HG03135 (cell line): Measurements from ENCODE around the gene TMPRSS6.
"Not testable (repeated sequence)": the region's sequence is repeated elsewhere in the genome, so short reads cannot be mapped to it uniquely, and the experiment has no call there.

ENCODE experiments used
- ATAC-seq: cut with Tn5 transposase; IDR thresholded peaks from one replicate; pipeline ENCODE4 v1.9.1; 2021; ENCODE audit warnings: mild to moderate bottlenecking, moderate library complexity; ENCODE audit not compliant: unreplicated experiment

TMPRSS6 gene

DNA sequence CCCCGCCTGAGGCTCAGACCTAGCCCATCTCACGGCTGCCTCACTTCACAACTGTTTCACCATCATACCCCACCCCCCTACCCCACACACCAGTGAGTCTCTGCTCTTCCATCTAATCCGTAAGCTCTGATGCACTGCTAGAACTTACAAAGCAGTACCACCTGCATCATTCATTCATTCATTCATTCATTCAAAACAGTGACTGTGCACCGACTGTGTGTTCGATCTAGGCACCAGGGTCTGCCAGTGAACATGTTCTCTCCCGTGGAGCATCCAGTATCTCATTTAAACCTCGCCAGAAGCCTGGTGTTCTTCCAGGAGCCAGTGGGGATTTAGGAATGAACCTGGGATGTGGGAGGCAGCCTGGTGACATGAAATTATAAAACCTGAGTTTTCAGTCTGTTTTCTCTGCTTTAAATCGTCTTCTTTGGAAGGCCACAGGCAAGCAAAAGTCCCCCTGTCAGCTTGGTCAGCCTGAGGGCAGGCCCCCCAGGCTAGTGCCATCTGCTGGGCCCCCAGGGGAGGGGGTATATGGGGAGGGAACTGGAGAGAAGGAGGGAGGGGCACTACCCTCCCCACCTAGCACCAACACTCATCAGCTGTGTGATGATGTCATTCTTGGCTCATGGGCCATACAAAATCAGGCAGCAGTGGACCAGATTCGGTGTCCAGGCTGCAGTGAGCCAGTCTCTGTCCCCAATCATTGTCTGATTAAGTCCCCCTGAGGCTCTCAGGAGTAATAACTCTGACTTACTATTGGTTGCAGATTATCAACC lies 18.4 kb downstream of the TMPRSS6 start:
- ATAC-seq: no peak

DNA sequence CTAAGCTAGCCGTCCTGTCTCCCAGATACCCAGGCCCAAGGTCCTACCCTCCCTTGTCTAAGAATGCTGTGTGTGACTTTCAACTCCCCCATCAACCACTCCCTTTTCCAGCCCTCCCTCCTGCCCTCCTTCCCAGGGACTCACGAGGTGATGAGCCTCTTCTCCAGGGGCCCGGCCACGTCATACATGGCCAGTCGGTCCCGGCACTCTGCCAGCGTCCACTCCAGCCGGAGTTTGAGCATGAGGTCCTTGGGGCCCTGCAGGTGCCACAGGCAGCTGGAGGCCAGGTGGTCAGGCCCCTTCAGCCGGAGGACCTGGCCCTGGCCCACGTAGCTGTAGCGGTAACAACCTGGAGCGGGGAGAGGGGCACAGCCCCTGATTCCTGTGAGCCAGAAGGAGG lies 20.1 kb downstream of the TMPRSS6 start:
- ATAC-seq: no peak

DNA sequence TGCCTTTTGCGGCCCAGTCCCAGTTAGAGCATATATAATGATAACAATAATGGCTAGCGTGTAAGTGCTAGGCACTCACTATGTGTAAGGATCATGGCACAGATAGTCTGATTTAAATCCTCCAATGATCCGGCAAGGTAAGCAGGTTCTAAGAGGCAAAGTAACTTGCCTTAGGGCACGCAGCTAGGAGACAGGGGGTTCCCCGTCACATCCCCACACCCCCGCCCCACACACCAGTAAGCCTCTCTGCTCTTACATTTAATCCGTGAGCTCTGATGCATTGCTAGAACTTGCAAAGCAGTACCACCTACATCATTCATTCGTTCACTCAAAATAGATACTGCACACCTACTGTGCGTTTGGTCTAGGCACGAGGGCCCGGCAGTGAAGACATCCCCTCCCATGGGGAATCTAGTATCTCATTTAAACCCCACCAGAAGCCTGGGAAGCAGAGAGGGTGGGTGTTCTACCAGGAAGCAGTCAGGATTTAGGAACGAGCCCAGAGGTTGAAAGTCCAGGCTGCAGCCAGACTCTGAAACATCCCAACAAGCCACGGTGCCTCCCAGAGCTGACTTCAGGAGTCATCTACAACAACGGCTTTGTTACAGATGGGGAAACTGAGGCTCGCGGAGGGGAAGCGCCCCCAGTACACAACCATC lies 20.6 kb downstream of the TMPRSS6 start:
- no peak for ATAC-seq

DNA sequence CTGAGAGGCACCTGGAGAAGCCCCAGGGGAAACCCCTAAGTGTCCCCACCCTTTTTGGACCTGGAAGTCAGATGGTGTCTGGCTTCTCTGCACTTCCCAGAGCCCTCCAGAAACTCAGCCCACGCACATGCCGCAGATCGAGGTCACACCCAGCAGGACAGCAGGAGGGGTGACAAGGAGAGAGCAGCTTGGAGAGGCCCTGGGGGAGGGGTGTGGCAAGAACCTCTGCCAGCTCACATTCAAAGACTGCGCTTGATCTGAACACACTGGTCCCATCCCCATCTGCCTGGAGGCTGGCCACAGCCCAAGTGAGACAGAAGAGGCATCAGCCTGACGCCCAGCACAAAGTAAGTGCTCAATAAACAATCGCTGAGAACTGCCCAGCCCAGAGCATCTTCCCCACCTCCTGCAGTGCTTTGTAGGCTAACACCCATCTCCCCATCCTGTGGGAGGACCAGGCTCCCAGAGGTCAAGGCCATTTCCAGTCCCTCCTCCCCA lies 21.4 kb downstream of the TMPRSS6 start:
- ATAC-seq: no peak

DNA sequence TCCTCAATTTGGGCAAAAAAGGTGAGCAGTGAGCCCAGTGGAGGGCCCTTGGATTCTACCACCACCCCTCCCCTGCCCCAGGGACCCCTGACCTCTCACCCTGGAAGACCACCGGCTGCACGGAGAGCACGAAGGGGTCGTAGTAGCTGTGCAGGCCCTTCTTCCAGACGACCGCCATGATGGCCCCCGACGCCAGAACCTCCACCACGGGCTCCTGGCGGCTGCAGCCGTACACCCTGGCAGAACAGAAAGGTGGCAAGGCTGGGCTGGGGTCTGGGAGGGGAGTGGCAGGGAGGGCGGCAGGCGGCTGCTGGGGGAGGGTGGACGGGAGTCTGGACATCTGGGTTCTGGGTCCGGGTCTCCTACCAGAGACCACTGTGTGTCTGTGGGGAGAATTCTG lies 23.3 kb downstream of the TMPRSS6 start:
- no peak for ATAC-seq

DNA sequence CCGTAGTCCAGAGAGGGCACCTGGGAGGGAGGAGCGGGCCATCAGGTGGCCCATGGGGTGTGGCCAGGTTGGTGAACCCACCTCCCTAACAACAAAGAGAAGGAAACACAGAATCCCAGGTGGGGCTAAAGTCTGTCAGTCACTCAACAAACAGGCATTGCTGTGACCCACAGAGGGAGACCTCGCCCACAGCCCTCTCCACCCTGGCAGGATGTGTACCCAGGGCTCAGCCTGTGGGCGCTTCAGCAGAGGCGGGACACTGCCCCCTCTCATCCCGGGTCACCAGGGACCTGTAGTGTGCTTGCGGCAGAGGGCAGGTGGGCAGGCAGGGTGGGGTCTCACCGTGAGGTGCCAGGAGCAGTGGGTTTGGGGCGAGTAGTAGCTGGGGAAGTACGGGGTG lies 25.1 kb downstream of the TMPRSS6 start:
- ATAC-seq: no peak

DNA sequence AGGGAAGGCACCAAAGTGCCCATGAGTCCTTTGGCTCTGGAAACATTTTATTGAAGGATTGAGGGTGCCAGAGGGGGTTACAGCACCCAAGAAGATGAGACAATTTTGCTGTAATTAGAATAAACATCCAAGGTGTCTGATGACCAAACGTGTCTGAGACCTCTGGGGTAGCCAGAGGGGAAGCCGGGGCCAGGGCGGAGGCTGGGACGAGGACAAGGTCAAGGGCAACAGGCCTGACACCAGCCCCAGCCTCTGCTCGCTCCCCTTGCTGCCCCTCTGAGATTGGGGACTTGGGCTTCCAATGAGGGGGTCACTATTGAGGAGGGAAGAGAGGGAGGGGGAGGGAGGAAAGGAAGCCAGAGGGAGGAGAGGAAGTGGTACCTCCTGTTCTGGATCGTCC lies 25.6 kb downstream of the TMPRSS6 start:
- no peak for ATAC-seq

DNA sequence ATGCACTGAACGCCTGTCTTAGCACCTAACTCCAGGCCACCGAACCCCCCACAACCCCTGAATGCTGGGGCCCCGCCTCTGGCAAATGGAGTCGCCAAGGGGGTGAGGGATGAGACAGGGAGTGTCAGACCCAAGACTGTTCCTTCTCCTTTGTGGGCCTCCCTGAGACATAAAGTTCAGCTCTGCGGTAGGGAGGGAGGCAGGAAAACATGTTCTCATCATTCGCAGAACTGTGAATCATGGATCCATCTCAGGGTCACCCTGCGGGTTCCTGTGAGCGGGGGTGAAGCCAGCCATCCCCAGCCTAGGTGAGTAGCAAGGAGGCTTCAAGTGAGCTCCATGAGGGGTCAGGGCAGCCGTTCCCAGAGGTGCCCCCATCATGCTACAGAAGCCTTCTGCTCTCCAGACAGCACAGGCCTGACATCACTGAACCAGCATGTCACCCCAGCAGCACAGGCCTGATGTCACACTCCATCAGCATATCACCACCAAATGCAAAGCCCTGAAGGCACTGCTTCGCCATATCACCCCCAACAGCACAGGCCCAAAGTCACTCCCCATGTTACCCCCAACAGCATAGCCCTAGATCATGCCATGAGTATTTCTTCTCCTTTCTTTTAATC lies 27.2 kb downstream of the TMPRSS6 start:
- ATAC-seq: no peak

DNA sequence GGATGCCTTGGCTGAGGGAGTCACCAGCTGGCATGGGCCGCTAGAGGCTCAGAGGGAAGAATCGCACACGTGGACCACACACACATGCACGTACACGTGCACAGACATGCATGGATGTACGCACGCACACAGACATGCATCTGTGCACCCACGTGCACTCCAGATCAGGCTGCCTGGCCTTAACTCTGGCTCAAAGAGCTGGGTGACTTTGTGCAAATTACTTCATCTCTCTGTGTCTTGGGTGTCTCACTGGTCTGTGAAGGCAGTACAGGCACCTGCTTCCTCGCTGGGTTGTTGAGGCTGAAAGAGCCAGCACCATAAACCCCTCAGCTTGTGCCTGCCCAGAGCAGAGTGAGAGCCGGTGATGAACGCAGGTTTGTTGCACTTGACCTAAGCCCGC lies 28.7 kb downstream of the TMPRSS6 start:
- no peak for ATAC-seq

DNA sequence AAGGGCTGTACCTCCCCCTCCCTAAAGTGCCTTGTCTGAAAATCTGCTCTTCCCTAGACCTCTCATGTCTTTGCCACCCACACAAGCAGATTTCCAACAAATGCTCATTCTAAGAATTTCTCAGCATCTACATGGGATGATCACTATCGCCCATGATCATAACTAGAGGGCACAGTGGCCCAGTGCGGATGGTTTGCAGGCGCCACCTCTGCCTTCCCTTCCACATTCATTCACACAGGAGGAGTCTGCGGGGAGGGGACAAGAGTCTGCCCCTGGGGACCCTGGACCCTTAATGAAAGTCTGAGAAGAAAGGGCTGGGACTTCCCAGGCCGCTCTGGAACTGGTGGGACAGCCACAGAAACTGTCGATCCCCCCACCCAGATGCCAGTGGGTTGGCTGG lies 29.1 kb downstream of the TMPRSS6 start:
- no peak for ATAC-seq

DNA sequence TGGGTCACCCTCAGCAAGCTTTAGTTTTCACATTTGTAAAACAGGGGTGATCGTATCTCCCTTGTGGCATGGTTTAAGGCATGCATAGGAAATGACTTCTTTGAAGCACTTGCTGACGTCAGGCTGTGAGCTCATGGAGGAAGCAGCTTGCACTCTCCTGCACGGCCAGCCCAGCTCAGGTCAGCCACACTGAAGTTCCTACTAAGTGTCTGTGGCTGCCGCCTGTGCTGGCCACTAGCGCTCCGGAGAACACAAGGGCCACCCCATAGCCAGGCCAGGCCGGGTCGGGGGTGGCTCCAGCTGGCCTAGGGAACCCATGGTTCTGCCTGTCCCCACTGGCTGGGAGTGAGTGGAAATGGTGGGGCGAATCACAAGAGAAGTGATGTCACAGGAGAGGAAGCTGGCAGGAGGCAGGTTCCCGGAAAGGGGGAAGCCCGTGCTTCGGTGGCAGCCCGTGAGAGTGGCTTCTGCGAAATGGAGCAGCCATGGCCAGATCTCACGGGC lies 29.8 kb downstream of the TMPRSS6 start:
- ATAC-seq: no peak

DNA sequence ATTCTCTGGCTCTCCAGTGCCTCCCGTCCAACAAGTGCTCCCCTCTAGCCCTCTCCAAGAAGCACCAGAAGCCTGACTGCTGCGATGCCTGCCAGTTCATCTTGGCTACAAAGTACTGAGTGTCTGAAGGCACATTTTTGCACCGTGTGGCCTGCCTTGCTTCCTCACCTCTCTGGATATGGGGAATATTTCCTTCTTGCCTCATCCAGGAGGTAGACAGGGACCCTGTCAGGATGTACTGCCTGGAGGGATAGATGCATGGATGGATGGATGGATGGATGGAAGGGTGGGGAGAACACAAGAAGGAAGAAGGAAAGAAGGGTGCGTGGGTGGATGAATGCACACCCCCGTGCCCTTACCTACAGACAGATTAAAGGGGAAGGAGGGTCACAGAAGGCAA lies 30.4 kb downstream of the TMPRSS6 start:
- ATAC-seq: no peak

DNA sequence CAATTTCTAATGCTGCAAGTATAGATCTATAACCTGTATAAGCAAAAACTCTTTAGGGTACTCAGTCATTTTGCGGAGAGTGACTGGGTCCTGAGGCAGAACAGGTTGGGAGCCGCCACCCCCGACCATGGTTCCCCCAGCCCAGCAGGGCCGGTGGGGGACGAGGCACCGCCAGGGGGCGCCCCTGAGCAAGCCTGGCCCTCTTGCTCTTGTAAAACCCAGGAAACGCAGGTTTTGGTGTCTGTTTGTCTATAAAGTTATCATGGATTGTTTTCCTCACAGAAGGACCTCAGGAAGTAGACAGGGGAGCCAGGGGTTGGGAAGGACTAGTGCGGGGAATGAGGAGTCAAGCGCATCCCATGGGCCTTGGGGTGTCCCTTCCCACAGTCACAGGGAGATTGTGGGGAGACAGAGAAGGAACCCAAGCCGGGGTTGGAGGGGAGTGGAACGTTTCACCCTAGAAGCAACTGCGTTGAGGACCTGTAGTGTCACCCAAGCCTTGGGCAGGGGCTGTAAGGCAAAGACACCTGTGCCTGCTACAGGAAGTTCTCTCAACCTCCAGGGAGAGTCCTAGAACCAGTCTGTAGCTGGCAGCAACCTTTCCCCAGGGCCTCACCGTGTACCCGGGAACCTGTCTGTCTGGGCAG lies 31.6 kb downstream of the TMPRSS6 start:
- no peak for ATAC-seq

DNA sequence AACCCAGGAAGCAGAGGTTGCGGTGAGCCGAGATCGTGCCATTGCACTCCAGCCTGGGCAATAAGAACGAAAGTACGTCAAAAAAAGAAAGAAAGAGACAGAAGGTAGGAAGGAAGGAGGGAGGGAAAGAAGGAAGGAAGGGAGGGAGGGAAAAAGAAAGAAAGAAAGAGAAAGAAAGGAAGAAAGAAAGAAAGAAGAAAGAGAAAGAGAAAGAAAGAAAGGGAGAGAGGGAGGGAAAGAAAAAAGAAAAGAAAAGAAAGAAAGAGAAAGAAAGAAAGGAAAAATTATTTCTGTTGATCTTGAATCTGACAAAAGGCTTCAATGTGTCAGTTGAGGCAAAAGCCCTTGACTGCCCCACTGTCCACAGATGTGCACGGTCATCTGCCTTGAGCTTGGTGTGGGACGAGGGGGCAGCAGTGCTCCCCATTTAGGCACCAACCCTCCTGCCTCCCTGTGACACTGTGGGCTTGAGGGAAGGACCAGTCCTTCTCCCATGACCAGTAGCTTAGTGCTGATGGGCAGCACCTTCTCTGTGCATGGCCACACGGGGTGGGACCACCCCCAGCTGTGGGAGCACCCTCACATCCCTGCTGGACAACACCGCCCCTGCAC lies 33.6 kb downstream of the TMPRSS6 start:
- ATAC-seq: no peak

DNA sequence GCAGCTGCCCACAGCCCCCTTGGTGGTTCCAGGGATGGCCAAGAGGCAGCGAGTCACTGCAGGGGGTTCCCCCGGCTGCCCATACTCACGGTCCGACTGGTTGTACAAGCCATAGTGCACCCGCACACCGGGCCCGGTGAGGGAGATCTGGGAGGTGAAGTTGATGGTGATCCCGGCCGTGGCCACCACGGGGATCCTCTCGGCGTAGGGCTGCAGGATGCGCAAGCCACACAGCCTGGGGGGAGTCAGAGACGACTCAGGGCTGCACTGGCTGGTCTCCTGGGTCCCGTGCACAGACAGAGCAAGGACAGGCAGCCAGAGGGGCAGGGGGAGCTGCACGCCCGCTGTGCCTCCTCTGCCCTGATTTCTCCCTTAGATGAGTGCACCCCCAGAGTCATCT lies 34.5 kb downstream of the TMPRSS6 start:
- ATAC-seq: no peak

DNA sequence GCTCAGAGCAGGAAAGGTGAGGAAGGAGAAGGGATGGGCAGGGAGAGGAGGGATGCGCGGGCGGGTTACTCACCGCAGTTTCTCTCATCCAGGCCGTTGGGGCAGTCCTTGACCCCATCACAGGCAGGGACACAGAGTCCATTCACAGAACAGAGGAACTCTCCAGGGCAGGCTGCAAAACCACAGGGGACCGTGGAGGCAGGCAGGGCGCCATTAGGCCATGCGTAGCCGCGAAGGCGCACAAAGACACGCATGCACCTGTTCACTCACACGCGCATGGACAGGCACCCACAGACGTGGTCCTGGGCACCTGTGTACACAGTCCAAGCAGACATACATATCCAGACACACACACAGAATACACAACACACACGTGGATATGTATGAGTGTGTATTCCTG lies 35.0 kb downstream of the TMPRSS6 start:
- no peak for ATAC-seq

DNA sequence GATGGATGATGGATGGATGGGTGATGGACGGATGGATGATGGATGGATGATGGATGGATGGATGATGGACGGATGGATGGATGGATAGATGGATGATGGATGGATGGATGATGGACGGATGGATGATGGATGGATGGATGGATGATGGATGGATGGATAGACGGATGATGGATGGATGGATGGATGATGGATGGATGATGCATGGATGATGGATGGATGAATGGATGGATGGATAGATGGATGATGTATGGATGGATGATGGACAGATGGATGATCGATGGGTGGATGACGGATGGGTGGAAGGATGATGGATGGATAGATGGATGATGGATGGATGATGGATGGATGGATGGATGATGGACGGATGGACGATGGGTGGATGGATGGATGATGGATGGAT lies 36.8 kb downstream of the TMPRSS6 start:
- ATAC-seq: no peak

DNA sequence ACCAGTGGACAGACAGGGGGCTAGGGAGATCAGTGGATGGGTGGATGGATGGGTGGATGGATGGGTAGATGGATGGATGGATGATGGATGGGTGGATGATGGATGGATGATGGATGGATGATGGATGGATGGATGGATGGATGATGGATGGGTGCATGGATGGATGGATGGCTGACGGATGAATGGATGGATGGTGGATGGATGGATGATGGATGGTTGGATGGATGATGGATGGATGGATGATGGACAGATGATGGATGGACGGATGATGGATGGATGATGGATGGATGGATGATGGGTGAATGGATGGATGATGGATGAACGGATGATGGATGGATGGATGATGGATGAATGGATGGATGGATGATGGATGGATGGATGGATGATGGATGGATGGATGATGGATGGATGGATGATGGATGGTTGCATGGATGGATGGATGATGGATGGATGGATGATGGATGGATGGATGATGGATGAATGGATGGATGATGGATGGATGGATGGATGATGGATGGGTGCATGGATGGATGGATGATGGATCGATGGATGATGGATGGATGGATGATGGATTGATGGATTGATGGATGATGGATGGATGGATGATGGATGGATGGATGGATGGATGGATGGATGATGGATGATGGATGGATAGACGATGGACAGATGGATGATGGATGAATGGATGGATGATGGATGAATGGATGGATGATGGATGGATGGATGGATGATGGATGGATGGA lies 37.5 kb downstream of the TMPRSS6 start:
- ATAC-seq: not testable (repeated sequence)

DNA sequence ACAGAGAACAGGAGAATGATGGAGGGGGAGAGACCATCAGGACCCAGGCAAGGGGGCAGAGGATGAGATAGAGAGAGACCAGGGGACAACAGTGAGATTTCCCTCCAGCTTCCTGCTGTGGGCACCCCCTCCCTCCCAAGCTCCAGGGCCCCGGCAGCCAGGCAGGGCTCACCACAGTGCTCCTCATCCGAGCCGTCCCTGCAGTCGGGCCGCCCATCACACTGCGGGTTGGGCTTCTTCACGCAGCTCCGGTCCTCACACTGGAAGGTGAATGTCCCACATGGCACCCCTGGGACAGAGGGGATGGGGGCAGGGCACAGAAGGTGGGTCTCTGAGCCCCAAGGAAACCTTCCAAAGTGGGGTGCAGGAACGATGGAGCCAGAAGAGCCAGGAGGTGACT lies 38.8 kb downstream of the TMPRSS6 start:
- ATAC-seq: no peak

DNA sequence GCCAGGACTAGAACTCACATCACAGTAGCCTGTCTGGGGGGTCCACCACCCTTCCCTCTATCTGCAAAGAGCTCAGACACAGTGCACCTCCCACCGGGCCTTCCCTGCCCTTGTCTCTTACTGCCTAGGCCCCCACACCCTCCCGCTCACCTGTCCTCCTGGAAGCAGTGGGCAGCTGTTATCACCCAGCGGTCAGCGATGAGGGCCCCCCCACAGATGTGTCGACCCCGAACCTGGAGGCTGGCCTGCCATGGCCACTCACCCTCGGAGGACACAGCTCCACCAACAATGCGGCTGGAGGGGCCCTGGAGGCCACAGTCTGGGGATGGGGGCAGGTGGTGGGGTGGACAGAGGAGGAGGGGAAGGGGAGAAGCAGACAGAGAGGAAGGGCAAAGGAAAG lies 39.2 kb downstream of the TMPRSS6 start:
- ATAC-seq: no peak
